GM21515 (cell line): Measurements from ENCODE around the gene TMC8.
"Not testable (repeated sequence)": the region's sequence is repeated elsewhere in the genome, so short reads cannot be mapped to it uniquely, and the experiment has no call there.

ENCODE experiments used
- ATAC-seq: cut with Tn5 transposase; IDR thresholded peaks from one replicate; pipeline ENCODE4 v1.9.1; 2021; ENCODE audit not compliant: unreplicated experiment

TMC8 gene

DNA sequence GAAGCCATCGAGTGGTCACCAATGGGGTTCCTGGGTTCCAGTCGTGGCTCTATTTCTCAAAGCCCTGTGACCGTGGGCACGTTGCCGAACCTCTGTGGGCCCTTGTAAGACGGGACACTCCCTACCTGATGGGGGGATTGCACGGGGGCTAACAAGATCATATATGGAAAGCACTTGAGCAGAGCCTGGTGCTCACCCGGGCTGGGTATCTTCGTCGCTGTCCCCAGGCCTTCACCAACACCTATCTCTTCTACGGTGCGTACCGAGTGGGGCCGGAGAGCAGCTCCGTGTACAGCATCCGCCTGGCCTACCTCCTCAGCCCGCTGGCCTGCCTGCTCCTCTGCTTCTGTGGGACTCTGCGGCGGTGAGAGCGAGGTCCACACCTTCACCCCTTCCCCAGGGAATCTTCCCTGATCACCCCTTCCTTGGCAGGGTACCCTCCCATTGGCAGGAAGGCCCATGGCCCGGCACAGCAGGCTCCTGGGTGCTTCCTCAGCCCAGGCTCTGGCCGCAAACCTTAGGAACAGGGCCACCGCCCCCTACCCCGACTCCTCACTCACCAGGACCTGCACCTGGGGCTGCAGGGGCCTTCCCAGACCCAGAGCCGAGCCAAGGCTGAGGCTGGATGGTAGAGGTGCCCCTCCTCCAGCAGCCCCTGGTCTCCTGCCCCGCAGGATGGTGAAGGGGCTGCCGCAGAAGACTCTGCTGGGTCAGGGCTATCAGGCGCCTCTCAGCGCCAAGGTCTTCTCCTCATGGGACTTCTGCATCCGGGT is 2.8 kb downstream of the TMC8 start:
- no peak for ATAC-seq

DNA sequence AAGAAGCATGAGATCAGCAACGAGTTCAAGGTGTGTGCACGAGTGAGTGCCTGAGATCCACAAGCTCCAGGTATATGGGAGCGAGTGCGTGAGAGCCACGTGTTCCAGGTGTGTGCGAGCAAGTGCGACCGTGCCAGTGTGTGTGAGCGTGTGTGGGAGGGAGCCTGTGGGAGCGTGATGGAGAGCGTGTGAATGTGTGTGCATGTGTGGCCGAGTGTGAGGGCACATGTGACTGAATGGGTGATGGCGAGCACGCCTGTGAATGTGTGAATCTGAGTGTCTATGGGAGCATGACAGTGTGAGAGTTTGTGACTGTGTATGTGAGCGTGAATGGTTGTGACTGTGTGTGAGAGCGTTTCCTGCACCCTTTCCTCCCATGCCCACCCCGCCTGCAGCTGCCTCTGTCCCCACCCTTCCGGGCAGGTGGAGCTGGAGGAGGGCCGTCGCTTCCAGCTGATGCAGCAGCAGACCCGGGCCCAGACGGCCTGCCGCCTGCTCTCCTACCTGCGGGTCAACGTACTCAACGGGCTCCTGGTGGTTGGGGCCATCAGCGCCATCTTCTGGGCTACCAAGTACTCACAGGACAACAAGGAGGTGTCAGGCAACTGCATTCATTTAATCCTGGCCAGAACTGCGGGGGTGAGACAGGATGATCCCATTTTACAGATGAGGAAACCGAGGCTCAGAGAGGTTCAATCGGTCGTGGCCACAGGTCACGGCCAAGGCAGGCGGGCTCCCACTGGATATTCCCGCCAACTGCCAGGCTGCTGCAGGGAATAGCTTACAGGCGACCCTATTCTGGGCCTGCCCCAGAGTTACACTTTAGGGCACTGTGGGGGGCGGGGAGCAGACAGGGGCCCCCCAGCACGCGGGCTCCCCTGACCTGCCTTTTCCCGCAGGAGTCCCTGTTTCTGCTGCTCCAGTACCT is 3.7 kb downstream of the TMC8 start:
- no peak for ATAC-seq

GRCh38 chr17:78134899-78135385 is 4.4 kb downstream of the TMC8 start:
- no peak for ATAC-seq

- ATAC-seq, result no peak
Observed at GRCh38 chr17:78135858-78136500, 5.4 kb downstream of the TMC8 start.

DNA sequence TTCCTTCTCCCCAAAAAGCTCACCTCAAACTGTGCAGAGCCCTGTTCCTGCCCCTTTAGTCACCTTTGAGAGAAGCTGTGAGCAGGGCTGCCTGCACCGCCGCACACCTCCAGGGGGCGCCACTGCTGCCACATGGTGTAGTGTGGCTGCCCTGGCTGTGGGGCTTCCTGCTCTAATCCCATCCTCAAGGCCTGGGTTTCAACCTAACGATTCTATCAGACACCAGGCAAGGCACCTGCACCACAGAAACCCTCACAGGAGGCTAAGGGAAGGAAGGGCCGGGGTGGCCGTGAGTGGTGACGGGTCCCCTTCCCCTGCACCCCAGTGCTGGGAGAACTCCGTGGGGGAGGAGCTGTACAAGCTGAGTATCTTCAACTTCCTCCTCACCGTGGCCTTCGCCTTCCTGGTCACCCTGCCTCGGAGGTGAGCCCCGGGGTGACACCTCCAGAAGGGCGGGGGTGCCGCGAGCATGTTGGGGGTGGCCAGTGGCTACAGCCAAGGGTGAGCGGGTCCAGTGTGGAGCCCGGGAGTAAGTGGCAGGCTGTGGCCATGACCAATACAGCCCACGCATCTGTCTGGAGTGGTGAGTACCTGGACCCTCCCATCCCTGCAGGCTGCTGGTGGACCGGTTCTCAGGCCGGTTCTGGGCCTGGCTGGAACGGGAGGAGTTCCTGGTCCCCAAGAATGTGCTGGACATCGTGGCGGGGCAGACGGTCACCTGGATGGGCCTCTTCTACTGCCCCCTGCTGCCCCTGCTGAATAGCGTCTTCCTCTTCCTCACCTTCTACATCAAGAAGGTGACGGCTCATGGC is 7.0 kb downstream of the TMC8 start:
- no peak for ATAC-seq

DNA sequence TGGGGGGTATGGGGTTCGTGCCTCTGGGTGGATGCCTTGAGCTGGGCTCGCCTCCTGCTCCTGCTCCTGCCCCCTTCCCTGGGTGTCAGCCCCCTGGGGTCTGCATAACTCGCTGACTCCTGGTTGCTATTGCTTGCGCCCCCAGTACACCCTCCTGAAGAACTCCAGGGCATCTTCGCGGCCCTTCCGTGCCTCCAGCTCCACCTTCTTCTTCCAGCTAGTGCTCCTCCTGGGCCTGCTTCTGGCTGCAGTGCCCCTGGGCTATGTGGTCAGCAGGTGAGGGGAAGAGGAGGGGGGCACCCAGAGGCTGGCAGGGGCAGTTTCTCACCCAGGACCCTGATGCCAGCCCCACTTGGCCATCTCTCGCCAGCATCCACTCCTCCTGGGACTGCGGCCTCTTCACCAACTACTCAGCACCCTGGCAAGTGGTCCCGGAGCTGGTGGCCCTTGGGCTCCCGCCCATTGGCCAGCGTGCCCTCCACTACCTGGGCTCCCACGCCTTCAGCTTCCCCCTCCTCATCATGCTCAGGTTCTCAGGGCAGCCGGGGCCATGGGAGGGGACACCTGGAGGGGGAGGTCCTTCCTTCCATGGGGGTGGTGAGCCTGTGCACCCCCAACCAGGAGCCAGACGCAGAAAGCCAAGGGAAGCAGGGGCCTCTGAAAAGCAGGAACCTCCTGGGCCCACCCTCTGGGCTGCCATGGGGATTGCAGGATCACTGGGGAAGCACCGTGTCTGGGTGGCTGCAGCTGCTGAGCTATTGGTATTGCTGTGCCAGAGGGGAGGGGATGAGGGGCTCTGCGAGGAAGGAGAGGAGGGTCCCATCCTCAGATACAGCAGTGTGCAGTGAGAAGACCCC is 7.9 kb downstream of the TMC8 start:
- ATAC-seq, result no peak

GRCh38 chr17:78139861-78140168 is 9.2 kb downstream of the TMC8 start:
- not testable (repeated sequence) for ATAC-seq

- ATAC-seq, result peak; percentile 65
Observed at GRCh38 chr17:78140169-78141051, 9.8 kb downstream of the TMC8 start.

DNA sequence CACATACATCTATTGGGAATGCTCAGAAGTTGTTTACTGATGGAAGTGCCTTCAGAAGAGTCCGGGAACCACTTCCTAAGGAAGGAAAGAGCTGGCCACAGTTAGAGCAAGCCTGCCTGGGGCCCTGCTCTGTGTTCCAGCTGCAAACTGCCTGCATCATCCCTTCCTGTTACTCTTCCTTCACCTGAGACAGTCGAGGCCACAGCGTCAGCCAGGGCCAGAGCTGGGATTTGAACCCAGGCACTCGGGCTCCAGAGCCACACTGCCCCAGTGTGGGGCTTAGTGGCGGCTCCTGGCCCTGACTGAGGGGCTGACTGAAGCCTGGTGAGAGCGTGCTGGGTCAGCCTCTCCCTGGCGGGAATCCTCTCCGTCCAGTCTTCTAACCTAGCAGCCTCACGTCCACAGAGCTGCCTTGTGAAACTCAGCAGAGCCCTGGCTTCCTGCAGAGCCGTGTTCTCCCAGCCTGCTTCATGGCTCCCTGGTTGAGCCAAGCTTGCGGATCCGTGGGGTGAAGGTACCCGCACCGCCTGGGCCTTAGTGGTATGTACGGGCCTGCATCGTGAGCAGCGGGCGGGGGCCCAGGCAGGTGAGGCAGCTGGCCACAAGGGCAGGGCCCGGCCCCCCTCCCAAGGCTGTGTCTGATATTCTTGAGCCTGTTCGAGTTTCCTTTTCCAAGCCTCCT is 11.0 kb downstream of the TMC8 start:
- ATAC-seq, result no peak

DNA sequence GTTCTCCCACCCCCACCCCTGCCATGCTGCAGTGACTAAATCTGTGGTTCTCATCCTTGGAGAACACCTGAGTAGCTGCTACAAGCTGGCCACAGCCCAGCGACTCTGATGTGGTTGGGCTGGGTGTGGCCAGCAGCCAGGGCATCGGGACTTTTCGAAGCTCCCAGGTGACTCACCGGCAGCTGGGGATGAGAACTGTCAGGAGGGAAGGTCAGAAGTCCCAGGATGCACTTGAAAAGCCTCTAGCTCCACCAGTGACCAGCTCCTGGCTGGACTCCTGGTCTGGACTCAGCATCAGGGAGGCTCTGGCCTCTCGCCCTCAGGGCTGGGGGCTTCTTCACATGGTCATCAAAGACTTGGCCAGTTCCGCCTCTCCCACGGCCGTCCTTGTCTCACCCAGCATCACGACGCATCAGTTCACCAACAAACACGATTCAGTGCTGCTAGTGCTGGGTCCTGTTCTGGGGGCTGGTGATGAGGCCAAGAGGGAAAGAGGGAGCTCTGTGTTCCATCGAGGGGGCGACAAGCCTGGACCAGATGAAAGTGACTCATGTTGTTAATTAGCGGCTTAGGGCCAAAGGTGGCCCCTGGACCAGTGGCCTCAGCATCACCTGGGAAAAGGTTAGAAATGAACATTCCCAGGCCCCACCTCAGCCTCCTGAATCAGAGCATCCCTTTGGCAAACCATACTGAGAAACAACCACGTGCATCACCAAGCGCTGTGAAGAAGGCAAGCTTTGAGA is 11.7 kb downstream of the TMC8 start:
- no peak for ATAC-seq

DNA sequence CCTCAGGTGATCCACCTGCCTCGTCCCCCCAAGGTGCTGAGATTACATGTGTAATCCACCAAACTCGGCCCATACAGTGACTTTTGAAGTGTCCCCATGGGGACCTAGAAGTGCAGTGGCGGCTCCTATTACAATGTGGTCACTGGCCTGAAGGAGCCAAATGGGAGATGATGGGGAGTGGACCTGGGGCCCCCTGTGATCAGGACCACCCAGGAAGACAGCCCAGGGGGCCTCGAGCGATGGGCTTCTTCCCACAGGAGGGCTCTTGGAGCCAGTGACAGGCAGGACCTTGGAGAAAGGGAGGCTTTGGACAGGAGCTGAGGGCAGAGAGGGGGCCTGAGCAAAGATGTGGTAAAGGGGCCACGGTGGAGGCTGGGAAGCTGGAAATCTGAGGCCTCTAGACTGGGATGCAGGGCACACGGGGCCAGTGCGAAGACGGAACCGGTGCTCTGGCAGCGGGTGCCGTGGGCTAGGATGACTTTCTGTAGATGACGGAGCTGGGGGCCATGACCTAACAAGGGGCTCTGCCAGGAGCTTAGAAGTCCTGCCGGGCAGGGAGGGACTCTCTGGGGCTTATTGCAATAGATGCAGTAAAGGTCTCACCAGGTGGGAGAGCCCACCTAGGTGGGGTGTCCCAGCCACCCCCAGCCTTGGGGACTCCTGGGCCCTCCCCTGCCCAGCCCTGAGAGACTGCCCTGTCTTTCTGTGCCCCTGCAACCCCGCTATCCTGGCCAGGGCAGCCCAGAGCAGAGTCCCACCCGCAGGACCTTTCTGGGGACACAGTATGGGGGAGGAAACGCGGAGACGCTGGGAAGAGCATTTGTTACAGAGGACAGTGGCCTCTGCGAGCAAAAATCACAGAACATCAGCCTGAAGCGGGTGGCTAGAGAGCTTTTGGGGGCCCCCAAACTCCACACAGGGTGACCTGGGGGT is 12.9 kb downstream of the TMC8 start:
- ATAC-seq, result no peak

DNA sequence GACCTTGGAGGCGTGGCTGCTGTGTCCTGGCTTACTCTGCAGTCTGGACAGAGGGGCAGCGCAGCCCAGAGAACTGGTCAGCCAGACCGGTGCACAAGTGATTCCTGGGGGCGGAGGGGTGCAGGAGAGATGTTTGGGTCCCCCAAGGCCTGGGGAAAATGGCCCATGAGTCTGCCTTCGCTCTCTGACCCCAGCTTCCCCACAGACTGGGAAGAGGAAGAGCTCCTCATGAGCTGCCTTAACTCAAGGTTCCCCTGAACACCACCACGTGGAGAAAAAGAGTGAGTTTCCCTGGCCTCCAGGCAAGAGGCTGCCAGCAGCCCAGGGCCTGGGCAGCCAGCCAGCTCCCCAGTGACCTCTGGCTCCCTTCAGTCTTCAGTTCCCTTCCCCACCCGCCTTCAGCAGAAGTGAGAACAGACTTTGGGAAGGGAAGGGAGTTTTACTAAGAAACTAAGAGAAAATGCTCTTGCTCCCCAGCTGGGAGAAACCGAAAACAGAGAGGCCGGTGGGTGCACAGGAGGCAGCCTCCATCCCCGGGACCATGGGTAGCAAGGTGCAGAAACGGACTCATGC is 13.7 kb downstream of the TMC8 start:
- ATAC-seq, result no peak

GRCh38 chr17:78144736-78145641 is 14.4 kb downstream of the TMC8 start:
- no peak for ATAC-seq

DNA sequence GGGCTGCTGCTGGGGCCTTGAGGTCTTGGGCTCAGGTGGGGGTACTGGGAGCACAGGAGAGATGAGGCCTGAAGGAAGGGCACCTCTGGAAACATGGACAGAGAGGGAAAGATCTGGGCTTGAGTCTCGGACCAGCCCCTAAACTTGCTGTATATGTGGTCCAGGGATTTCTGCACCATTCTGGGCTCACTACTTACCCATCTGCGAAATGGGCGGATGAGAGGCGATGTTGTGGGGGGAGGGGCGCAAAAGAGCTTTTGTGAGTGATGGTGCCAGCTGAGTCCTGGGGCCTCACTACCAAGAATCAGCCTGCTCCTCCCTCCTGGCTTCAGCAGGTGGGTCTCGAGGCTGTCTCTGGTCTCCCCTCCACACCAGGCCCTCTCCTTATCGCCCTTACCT is 15.9 kb downstream of the TMC8 start:
- no peak for ATAC-seq

DNA sequence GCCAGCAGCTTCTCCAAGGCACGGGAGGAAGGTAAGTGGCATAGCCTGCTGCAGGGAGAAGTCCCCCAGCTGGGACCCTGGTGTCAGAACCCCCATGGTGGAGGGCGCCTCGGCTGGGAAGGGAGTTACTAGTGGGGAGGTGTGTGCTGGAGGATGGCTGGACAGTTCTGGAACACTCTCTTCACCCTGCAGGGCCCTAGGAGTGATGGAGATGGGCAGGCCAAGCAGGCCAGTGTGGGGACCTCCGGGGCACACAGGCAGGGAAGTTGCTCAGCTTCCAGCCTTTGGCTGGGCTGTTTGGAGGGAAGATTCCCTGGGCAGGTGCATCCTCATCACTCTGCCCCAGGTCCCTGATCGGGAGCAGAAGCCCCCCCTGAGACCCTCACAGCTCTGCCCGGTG is 16.3 kb downstream of the TMC8 start:
- no peak for ATAC-seq
